Measurements from ENCODE around the gene MAPK8IP2. TPM values are rescaled to one million over a fixed set of nuclear protein-coding genes. Genes with fewer than 3 reads are reported as not detected.
"Not testable (repeated sequence)": the region's sequence is repeated elsewhere in the genome, so short reads cannot be mapped to it uniquely, and the experiment has no call there.

The MAPK8IP2 gene
- total and polyA plus RNA-seq, 7 donors: 0.12 to 0.34 (median 0.16) TPM

GRCh38 chr22:50612528-50613221 is 12.1 kb downstream of the MAPK8IP2 start:
- no peak overlapping the region for H3K27ac ChIP-seq
- TF ChIP-seq CTCF (IDR thresholded peaks at IDR 0.05): no peak
- intact Hi-C loops (cut with DNase I): no loop called here
- no peaks in the 10 kb centered on the region for H3K9me3 ChIP-seq
- H3K36me3 ChIP-seq (ENCODE audit: insufficient read depth in 1 of 2, low read depth in 1 of 2): no peaks in the 10 kb centered on the region
- H3K4me3 ChIP-seq: no peak overlapping the region
- WGBS, 3 donors: 36 to 60% (median 45%) methylated on average over 17 to 31 of the region's 31 CpGs
- ATAC-seq: peak in 3 of 4 donors; percentile 56 to 75 (median 64)
- H3K27me3 ChIP-seq (ENCODE audit: insufficient read depth in 3 of 3, low read length in 2 of 3): peaks cover 0 to 14% (median 3%) of the 10 kb centered on the region in 3 donors
- DNase-seq: peak in 1 of 2 donors; percentile 52
- H3K4me1 ChIP-seq: no peaks in the 10 kb centered on the region

- DNase-seq (peak in 1 of 2 donors; percentile 73), ATAC-seq (peak; percentile 61 to 90 (median 85))
- 48 to 62% (median 59%) methylated on average over 22 of the region's 22 CpGs for WGBS, 3 donors
- Histone ChIP-seq H3K9me3 (no peaks in the 10 kb centered on the region), H3K27me3 (ENCODE audit: insufficient read depth in 3 of 3, low read length in 2 of 3) (peaks cover 0 to 11% (median 3%) of the 10 kb centered on the region in 3 donors), H3K27ac (no peak overlapping the region), H3K36me3 (ENCODE audit: insufficient read depth in 1 of 2, low read depth in 1 of 2) (no peaks in the 10 kb centered on the region), H3K4me3 (no peak overlapping the region), H3K4me1 (no peaks in the 10 kb centered on the region)
- intact Hi-C loops (cut with DNase I): no loop called here
- TF ChIP-seq CTCF (IDR thresholded peaks at IDR 0.05): no peak
Measured at GRCh38 chr22:50613291-50613981, 12.8 kb downstream of the MAPK8IP2 start.

DNA sequence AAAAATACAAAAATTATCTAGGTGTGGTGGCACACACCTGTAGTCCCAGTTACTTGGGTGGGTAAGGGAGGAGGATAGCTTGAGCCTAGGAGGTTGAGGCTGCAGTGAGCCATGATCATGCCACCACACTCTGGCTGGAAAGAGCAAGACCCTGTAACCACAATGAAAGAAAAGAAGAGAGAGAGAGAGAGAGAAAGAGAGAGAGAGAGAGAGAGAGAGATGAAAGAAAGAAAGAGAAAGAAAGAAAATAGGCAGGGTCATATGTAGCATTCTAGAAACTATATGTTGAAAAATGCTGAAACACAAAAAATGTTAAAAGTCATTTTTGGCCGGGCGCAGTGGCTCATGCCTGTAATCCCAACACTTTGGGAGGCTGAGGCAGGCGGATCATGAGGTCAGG is 13.7 kb downstream of the MAPK8IP2 start:
- H3K4me3 ChIP-seq; H3K27ac ChIP-seq; intact Hi-C loops (cut with DNase I); H3K9me3 ChIP-seq; H3K36me3 ChIP-seq (ENCODE audit: insufficient read depth in 1 of 2, low read depth in 1 of 2); DNase-seq; ATAC-seq; H3K4me1 ChIP-seq: not testable (repeated sequence)
- H3K27me3 ChIP-seq (ENCODE audit: insufficient read depth in 3 of 3, low read length in 2 of 3): peaks cover 0 to 11% (median 3%) of the 10 kb centered on the region in 3 donors
- WGBS, 3 donors: 67 to 97% (median 78%) methylated on average over 3 of the region's 3 CpGs

- H3K27me3 ChIP-seq (ENCODE audit: insufficient read depth in 3 of 3, low read length in 2 of 3): no peaks in the 10 kb centered on the region
- no peak for TF ChIP-seq CTCF (IDR thresholded peaks at IDR 0.05)
- intact Hi-C loops (cut with DNase I): loop anchor here (5.0 kb wide), 3 partner anchors 38 to 88 kb away; partner anchors contain the start of genes CHKB (in 1 of the 2), CPT1B (in 1 of the 2) and TYMP (in 1 of the 2)
- H3K27ac ChIP-seq: peak overlapping the region; percentile 48
- ATAC-seq: peak; percentile 71 to 87 (median 76)
- peaks cover 0 to 11% of the 10 kb centered on the region in 2 donors for H3K36me3 ChIP-seq (ENCODE audit: insufficient read depth in 1 of 2, low read depth in 1 of 2)
- peaks cover 27% of the 10 kb centered on the region for H3K4me1 ChIP-seq
- H3K4me3 ChIP-seq: peak overlapping the region; percentile 56
- WGBS, 3 donors: 16 to 25% (median 19%) methylated on average over 24 to 25 of the region's 25 CpGs
- peak; percentile 78 to 88 for DNase-seq
- no peaks in the 10 kb centered on the region for H3K9me3 ChIP-seq
Measured at GRCh38 chr22:50620593-50621355, 20.2 kb downstream of the MAPK8IP2 start.

Data from psoas muscle (tissue), 8 donors.